ENCODE results near the gene SDR39U1.
A peak's percentile ranks its signal among the peaks of the same experiment; 100 is the strongest.

- TF ChIP-seq TAF1 (IDR thresholded peaks at IDR 0.05; ENCODE audit: borderline replicate concordance, insufficient read depth, low read length) (peak; percentile 37; the same call in 1 of the 2 replicates), POLR2AphosphoS5 (IDR thresholded peaks at IDR 0.05; ENCODE audit: low read depth, low read length) (no peak), SIN3A (IDR thresholded peaks at IDR 0.05; ENCODE audit: borderline replicate concordance, insufficient read depth, low read length) (no peak), REST (IDR thresholded peaks at IDR 0.05; ENCODE audit: insufficient read depth in 1 of 2, low read depth in 2 of 2, low read length in 2 of 2) (no peak)
Observed at GRCh38 chr14:24441904-24442239, 704 bp downstream of the SDR39U1 start.

Measured in PFSK-1 (cell line).